Measurements from ENCODE around the gene GMFB. TPM values are rescaled to one million over a fixed set of nuclear protein-coding genes. Genes with fewer than 3 reads are reported as not detected.
A peak's percentile ranks its signal among the peaks of the same experiment; 100 is the strongest.

GMFB gene
- total RNA-seq, 1 donor, result 98.8 TPM

DNA sequence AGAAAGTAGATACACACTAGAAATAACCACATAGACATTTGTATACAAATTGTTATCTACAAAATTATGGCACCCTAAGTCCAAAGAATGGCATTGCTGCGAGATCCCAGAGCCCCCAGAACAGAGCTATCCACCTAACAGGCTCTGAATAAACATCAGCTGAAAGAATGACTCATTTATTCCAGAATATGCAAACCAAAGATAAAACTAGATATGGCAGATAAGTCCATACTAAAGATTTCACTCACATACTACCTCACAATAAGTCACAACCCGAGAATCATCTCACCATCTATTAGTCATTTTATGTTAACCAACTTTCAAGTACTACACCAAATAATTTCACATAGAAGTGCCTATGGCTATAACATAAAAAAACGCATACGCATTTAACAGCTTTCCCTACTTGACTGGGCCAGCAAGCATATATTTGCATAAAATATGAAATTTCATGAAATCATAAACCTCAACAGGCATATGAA is 53.2 kb downstream of the GMFB start:
- Histone ChIP-seq H4K20me1 (ENCODE audit: insufficient read depth, low read length) (peaks cover 17% of the 10 kb centered on the region), H3K4me2 (ENCODE audit: insufficient read depth, low read length) (peak overlapping the region; percentile 54), H2AFZ (ENCODE audit: low read length) (no peak overlapping the region), H3K27ac (ENCODE audit: low read depth, low read length) (peak overlapping the region; percentile 80), H3K79me2 (ENCODE audit: insufficient read depth, low read length) (peaks cover 99% of the 10 kb centered on the region), H3K4me3 (ENCODE audit: insufficient read depth, low read length) (no peak overlapping the region), H3K9me3 (ENCODE audit: low read depth, low read length) (no peaks in the 10 kb centered on the region), H3K36me3 (ENCODE audit: insufficient read depth, low read length) (peaks cover 9% of the 10 kb centered on the region), H3K27me3 (ENCODE audit: insufficient read depth, low read length) (no peaks in the 10 kb centered on the region), H3K4me1 (ENCODE audit: insufficient read depth, low read length) (peaks cover 28% of the 10 kb centered on the region)
- DNase-seq (ENCODE audit: insufficient read length, low spot score, missing footprints), result peak; percentile 76
- TF ChIP-seq CTCF (IDR thresholded peaks at IDR 0.05; ENCODE audit: extremely low read depth, low read depth, low read length), result no peak

GRCh38 chr14:54428527-54428926 is 60.3 kb downstream of the GMFB start:
- H3K9me3 ChIP-seq (ENCODE audit: low read depth, low read length), result no peaks in the 10 kb centered on the region
- no peak for DNase-seq (ENCODE audit: insufficient read length, low spot score, missing footprints)
- H3K36me3 ChIP-seq (ENCODE audit: insufficient read depth, low read length), result peaks cover 52% of the 10 kb centered on the region
- no peak for TF ChIP-seq CTCF (IDR thresholded peaks at IDR 0.05; ENCODE audit: extremely low read depth, low read depth, low read length)
- H2AFZ ChIP-seq (ENCODE audit: low read length), result no peak overlapping the region
- no peak overlapping the region for H3K4me2 ChIP-seq (ENCODE audit: insufficient read depth, low read length)
- H3K4me1 ChIP-seq (ENCODE audit: insufficient read depth, low read length), result peaks cover 4% of the 10 kb centered on the region
- H3K27ac ChIP-seq (ENCODE audit: low read depth, low read length), result no peak overlapping the region
- peaks cover 3% of the 10 kb centered on the region for H4K20me1 ChIP-seq (ENCODE audit: insufficient read depth, low read length)
- peaks cover 49% of the 10 kb centered on the region for H3K79me2 ChIP-seq (ENCODE audit: insufficient read depth, low read length)
- H3K4me3 ChIP-seq (ENCODE audit: insufficient read depth, low read length), result no peak overlapping the region
- no peaks in the 10 kb centered on the region for H3K27me3 ChIP-seq (ENCODE audit: insufficient read depth, low read length)

GRCh38 chr14:54427871-54428270 is 60.9 kb downstream of the GMFB start:
- H3K4me3 ChIP-seq (ENCODE audit: insufficient read depth, low read length), result no peak overlapping the region
- no peak overlapping the region for H2AFZ ChIP-seq (ENCODE audit: low read length)
- peaks cover 42% of the 10 kb centered on the region for H3K79me2 ChIP-seq (ENCODE audit: insufficient read depth, low read length)
- H3K27ac ChIP-seq (ENCODE audit: low read depth, low read length), result no peak overlapping the region
- no peaks in the 10 kb centered on the region for H3K9me3 ChIP-seq (ENCODE audit: low read depth, low read length)
- H3K4me1 ChIP-seq (ENCODE audit: insufficient read depth, low read length), result peaks cover 4% of the 10 kb centered on the region
- H3K27me3 ChIP-seq (ENCODE audit: insufficient read depth, low read length), result no peaks in the 10 kb centered on the region
- no peak for TF ChIP-seq CTCF (IDR thresholded peaks at IDR 0.05; ENCODE audit: extremely low read depth, low read depth, low read length)
- H3K36me3 ChIP-seq (ENCODE audit: insufficient read depth, low read length), result peaks cover 52% of the 10 kb centered on the region
- H4K20me1 ChIP-seq (ENCODE audit: insufficient read depth, low read length), result peaks cover 3% of the 10 kb centered on the region
- no peak overlapping the region for H3K4me2 ChIP-seq (ENCODE audit: insufficient read depth, low read length)
- no peak for DNase-seq (ENCODE audit: insufficient read length, low spot score, missing footprints)

GRCh38 chr14:54425537-54426274 is 63.1 kb downstream of the GMFB start:
- no peak overlapping the region for H3K4me3 ChIP-seq (ENCODE audit: insufficient read depth, low read length)
- H3K4me1 ChIP-seq (ENCODE audit: insufficient read depth, low read length), result peaks cover 5% of the 10 kb centered on the region
- TF ChIP-seq CTCF (IDR thresholded peaks at IDR 0.05; ENCODE audit: extremely low read depth, low read depth, low read length), result no peak
- H3K4me2 ChIP-seq (ENCODE audit: insufficient read depth, low read length), result no peak overlapping the region
- peaks cover 3% of the 10 kb centered on the region for H4K20me1 ChIP-seq (ENCODE audit: insufficient read depth, low read length)
- H3K36me3 ChIP-seq (ENCODE audit: insufficient read depth, low read length), result peaks cover 46% of the 10 kb centered on the region
- no peaks in the 10 kb centered on the region for H3K27me3 ChIP-seq (ENCODE audit: insufficient read depth, low read length)
- no peak for DNase-seq (ENCODE audit: insufficient read length, low spot score, missing footprints)
- H3K9me3 ChIP-seq (ENCODE audit: low read depth, low read length), result no peaks in the 10 kb centered on the region
- peaks cover 22% of the 10 kb centered on the region for H3K79me2 ChIP-seq (ENCODE audit: insufficient read depth, low read length)
- H2AFZ ChIP-seq (ENCODE audit: low read length), result no peak overlapping the region
- H3K27ac ChIP-seq (ENCODE audit: low read depth, low read length), result no peak overlapping the region
